HepG2 (cell line): Measurements from ENCODE around the gene RUSC1. TPM values are rescaled to one million over a fixed set of nuclear protein-coding genes. Genes with fewer than 3 reads are reported as not detected.

ENCODE experiments used
- AGO1 ChIP-seq: fragments of 200-400 bp; formaldehyde crosslinking; IDR thresholded peaks from 2 replicates; pipeline ENCODE4 v1.6.1; 2017; ENCODE audit warnings: mild to moderate bottlenecking, low read depth, low read length, moderate library complexity; ENCODE audit not compliant: poor library complexity, severe bottlenecking
- ATF2 ChIP-seq: sonication (generic); formaldehyde crosslinking; IDR thresholded peaks from 2 replicates; pipeline ENCODE4 v1.4.0; 2020; ENCODE audit warnings: missing genetic modification reagents
- CENPT ChIP-seq: sonication (generic); formaldehyde crosslinking; IDR thresholded peaks from 2 replicates; pipeline ENCODE4 v1.8.0; 2022; ENCODE audit warnings: low read depth, mild to moderate bottlenecking, moderate library complexity, missing genetic modification reagents
- ETV6 ChIP-seq: sonication (generic); formaldehyde crosslinking; conservative IDR thresholded peaks from 2 replicates; pipeline ENCODE4 v1.4.0; 2020; ENCODE audit warnings: missing genetic modification reagents
- GABPA ChIP-seq, 2 experiments: IDR thresholded peaks; 2 replicates each; pipeline ENCODE4 v1.6.1; 2011 to 2016; ENCODE audit warnings: low read depth in 2 of 2, low read length in 1 of 2, missing biosample characterization in 1 of 2, missing genetic modification characterization in 1 of 2
- GATAD1 ChIP-seq: IDR thresholded peaks from 2 replicates; pipeline ENCODE4 v1.6.1; 2016; ENCODE audit warnings: missing genetic modification reagents, missing compliant biosample characterization
- GPBP1L1 ChIP-seq: sonication (generic); formaldehyde crosslinking; IDR thresholded peaks from 2 replicates; pipeline ENCODE4 v1.5.0; 2020; ENCODE audit warnings: mild to moderate bottlenecking, missing genetic modification reagents
- HIVEP1 ChIP-seq: sonication (generic); formaldehyde crosslinking; IDR thresholded peaks from 2 replicates; pipeline ENCODE4 v1.4.0; 2020; ENCODE audit warnings: mild to moderate bottlenecking, missing genetic modification reagents
- KMT2B ChIP-seq: IDR thresholded peaks from 2 replicates; pipeline ENCODE4 v1.6.1; 2016; ENCODE audit warnings: missing genetic modification reagents, missing compliant biosample characterization
- MEIS1 ChIP-seq: sonication (generic); formaldehyde crosslinking; IDR thresholded peaks from 2 replicates; pipeline ENCODE4 v1.9.0; 2021; ENCODE audit warnings: mild to moderate bottlenecking, missing genetic modification reagents, moderate library complexity, borderline replicate concordance
- MXD1 ChIP-seq: sonication (generic); formaldehyde crosslinking; IDR thresholded peaks from 2 replicates; pipeline ENCODE4 v1.4.0; 2020; ENCODE audit warnings: mild to moderate bottlenecking, missing genetic modification reagents
- NFKBIZ ChIP-seq: IDR thresholded peaks from 2 replicates; pipeline ENCODE4 v1.6.1; 2018; ENCODE audit warnings: missing genetic modification reagents, missing compliant biosample characterization
- RAD51 ChIP-seq: fragments of 450-650 bp; IDR thresholded peaks from 2 replicates; pipeline ENCODE4 v1.6.1; 2016; ENCODE audit warnings: borderline replicate concordance
- REPIN1 ChIP-seq: sonication (generic); formaldehyde crosslinking; IDR thresholded peaks from 2 replicates; pipeline ENCODE4 v1.8.0; 2022; ENCODE audit warnings: missing genetic modification reagents, low read depth, mild to moderate bottlenecking, borderline replicate concordance
- RFX3 ChIP-seq: IDR thresholded peaks from 2 replicates; pipeline ENCODE4 v1.6.1; 2016; ENCODE audit warnings: missing biosample characterization, missing genetic modification reagents
- SKI ChIP-seq: fragments of 450-650 bp; IDR thresholded peaks from one replicate; pipeline ENCODE4 v1.6.1; 2018; ENCODE audit warnings: mild to moderate bottlenecking; ENCODE audit not compliant: partially characterized antibody
- TAF1 ChIP-seq: sonication (generic); formaldehyde crosslinking; IDR thresholded peaks from 2 replicates; pipeline ENCODE4 v1.4.0; 2020; ENCODE audit warnings: missing genetic modification reagents
- ZBTB1 ChIP-seq: sonication (generic); formaldehyde crosslinking; IDR thresholded peaks from 2 replicates; pipeline ENCODE4 v1.4.0; 2020; ENCODE audit warnings: missing genetic modification reagents, borderline replicate concordance
- ZBTB39 ChIP-seq: sonication (generic); formaldehyde crosslinking; IDR thresholded peaks from 2 replicates; pipeline ENCODE4 v1.5.0; 2020; ENCODE audit warnings: missing genetic modification reagents
- ZKSCAN5 ChIP-seq: sonication (generic); formaldehyde crosslinking; IDR thresholded peaks from 2 replicates; pipeline ENCODE4 v1.5.1; 2020; ENCODE audit warnings: mild to moderate bottlenecking, missing genetic modification reagents
- ZNF556 ChIP-seq: sonication (generic); formaldehyde crosslinking; IDR thresholded peaks from 2 replicates; pipeline ENCODE4 v1.4.0; 2020; ENCODE audit warnings: mild to moderate bottlenecking, missing genetic modification reagents, borderline replicate concordance
- ZNF572 ChIP-seq: sonication (generic); formaldehyde crosslinking; IDR thresholded peaks from 2 replicates; pipeline ENCODE4 v1.5.1; 2020; ENCODE audit warnings: mild to moderate bottlenecking, missing genetic modification reagents
- ZNF720 ChIP-seq: sonication (generic); formaldehyde crosslinking; IDR thresholded peaks from 2 replicates; pipeline ENCODE4 v1.4.0; 2020; ENCODE audit warnings: missing genetic modification reagents
- ZNF776 ChIP-seq: sonication (generic); formaldehyde crosslinking; IDR thresholded peaks from 2 replicates; pipeline ENCODE4 v1.4.0; 2020; ENCODE audit warnings: mild to moderate bottlenecking, missing genetic modification reagents
- ZSCAN31 ChIP-seq: sonication (generic); formaldehyde crosslinking; IDR thresholded peaks from 2 replicates; pipeline ENCODE4 v1.5.0; 2020; ENCODE audit warnings: low read depth, mild to moderate bottlenecking, missing genetic modification reagents
- polyA plus RNA-seq, 8 experiments: library from polyadenylated mRNA; depleted of rRNA in 3 of 8; stranded (reverse) in 7 of 8; unstranded in 1 of 8; fragments of >200 nt; fragmentation: Illumina TruSeq in 4 of 8; extraction: Trizol in 4 of 8; gene quantifications; 2 replicates each; pipeline versions ENCODE4 v1.2.1 to v1.2.3, GENCODE V29; 2011 to 2016; ENCODE audit warnings: low read depth in 4 of 8, missing spikeins in 1 of 8, mixed read lengths in 1 of 8; ENCODE audit not compliant: insufficient read depth in 1 of 8
- total RNA-seq, 5 experiments: library from RNA; depleted of rRNA; stranded (reverse); fragments of >200 nt; fragmentation: Illumina TruSeq; extraction: Trizol; gene quantifications; 2 replicates each; pipeline ENCODE4 v1.2.3, GENCODE V29; 2016; ENCODE audit warnings: low read depth in 1 of 5

The RUSC1 gene
- total and polyA plus RNA-seq, 2 of the 13 experiments (the other 11 are each of a cell fraction or from before 2014, with no cell fraction given), result 18.7 to 20.4 TPM

GRCh38 chr1:155307247-155307740, 13.4 kb upstream of the RUSC1 start (continued):
- TF ChIP-seq CENPT (CRISPR knock-in tag), result no peak
- TF ChIP-seq ETV6 (CRISPR knock-in tag), result no peak
- no peak for TF ChIP-seq NFKBIZ (CRISPR knock-in tag)
- peak; percentile 55; the same call in 1 of the 2 replicates for TF ChIP-seq REPIN1
- TF ChIP-seq AGO1, result no peak
- no peak for TF ChIP-seq GABPA (IDR thresholded peaks at IDR 0.05; ENCODE audit: low read depth, low read length)
- TF ChIP-seq GABPA (CRISPR knock-in tag; IDR thresholded peaks at IDR 0.05; ENCODE audit: low read depth), result peak; percentile 48; the same call in 1 of the 2 replicates
- TF ChIP-seq GPBP1L1 (CRISPR knock-in tag), result no peak
- TF ChIP-seq KMT2B (CRISPR knock-in tag), result no peak
- no peak for TF ChIP-seq ZNF556 (CRISPR knock-in tag)
- no peak for TF ChIP-seq ZNF720 (CRISPR knock-in tag)
- no peak for TF ChIP-seq ZBTB39 (CRISPR knock-in tag)
- TF ChIP-seq RAD51, result no peak
- no peak for TF ChIP-seq ZKSCAN5 (CRISPR knock-in tag)
- no peak for TF ChIP-seq MXD1 (CRISPR knock-in tag)
- no peak for TF ChIP-seq RFX3 (CRISPR knock-in tag)
- TF ChIP-seq SKI, result no peak
- no peak for TF ChIP-seq TAF1 (CRISPR knock-in tag)
- TF ChIP-seq MEIS1 (CRISPR knock-in tag), result no peak
- TF ChIP-seq GATAD1 (CRISPR knock-in tag), result peak; percentile 31; the same call in 1 of the 2 replicates
- no peak for TF ChIP-seq ZNF572 (CRISPR knock-in tag)
- no peak for TF ChIP-seq ZNF776
- peak; percentile 6; the same call in 1 of the 2 replicates for TF ChIP-seq ZSCAN31 (CRISPR knock-in tag)
- TF ChIP-seq HIVEP1 (CRISPR knock-in tag), result no peak
- 0 out of 2 replicates have a peak, but pooled peaks have one; percentile 27 for TF ChIP-seq ATF2 (CRISPR knock-in tag)
- TF ChIP-seq ZBTB1 (CRISPR knock-in tag), result no peak
